LNCAP (cell line): Measurements from ENCODE around the gene HLA-F.

Experiments
- CTCF ChIP-seq: fragments of 450-650 bp; IDR thresholded peaks from 2 replicates; pipeline ENCODE4 v1.5.1; 2017; ENCODE audit warnings: mild to moderate bottlenecking

Gene HLA-F

GRCh38 chr6:29731281-29731680 is 8.0 kb downstream of the HLA-F start:
- no peak for TF ChIP-seq CTCF

- TF ChIP-seq CTCF, result no peak
Observed at GRCh38 chr6:29733057-29733456, 9.8 kb downstream of the HLA-F start.

GRCh38 chr6:29734046-29735018 is 11.1 kb downstream of the HLA-F start:
- no peak for TF ChIP-seq CTCF

- no peak for TF ChIP-seq CTCF
Observed at GRCh38 chr6:29736563-29736962, 13.3 kb downstream of the HLA-F start.

- peak; percentile 76 for TF ChIP-seq CTCF
Observed at GRCh38 chr6:29737707-29738630, 14.7 kb downstream of the HLA-F start.

GRCh38 chr6:29739136-29739881 is 16.1 kb downstream of the HLA-F start:
- TF ChIP-seq CTCF, result no peak

- no peak for TF ChIP-seq CTCF
Observed at GRCh38 chr6:29739882-29740261, 16.6 kb downstream of the HLA-F start.
